OCI-LY3 (cell line): ENCODE results near the gene CASS4.

ENCODE experiments used
- EZH2phosphoT487 ChIP-seq: fragments of 200-600 bp; shearing (Covaris generic); IDR thresholded peaks from 2 replicates; pipeline ENCODE4 v1.6.1; 2018; ENCODE audit warnings: antibody characterized with exemption, mixed run types, low read depth
- TF ChIP-seq, protein P1 (sequence below): fragments of 200-600, 300-600 bp; sonication (generic); IDR thresholded peaks from 2 replicates; pipeline ENCODE4 v1.5.1; 2014; ENCODE audit warnings: antibody characterized with exemption, low read length, low read depth

DNA sequence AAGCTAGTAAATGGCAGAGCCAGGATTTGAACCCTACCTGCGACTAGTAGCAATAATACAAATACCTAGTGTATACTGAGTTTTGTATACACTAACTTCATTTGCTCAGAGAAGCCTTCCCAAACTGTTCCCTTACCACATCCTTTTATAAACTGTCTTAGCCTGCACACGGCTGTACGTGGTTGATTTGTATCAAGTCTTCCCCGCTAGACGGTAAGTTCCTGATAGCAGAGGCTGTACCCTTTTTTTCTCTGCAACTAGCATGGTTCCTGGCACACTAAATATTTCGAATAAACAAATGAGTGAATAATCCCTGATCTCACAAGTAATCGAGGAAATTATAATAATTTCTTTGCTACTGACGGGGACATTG lies 57.0 kb downstream of the CASS4 start:
- TF ChIP-seq, protein P1, sequence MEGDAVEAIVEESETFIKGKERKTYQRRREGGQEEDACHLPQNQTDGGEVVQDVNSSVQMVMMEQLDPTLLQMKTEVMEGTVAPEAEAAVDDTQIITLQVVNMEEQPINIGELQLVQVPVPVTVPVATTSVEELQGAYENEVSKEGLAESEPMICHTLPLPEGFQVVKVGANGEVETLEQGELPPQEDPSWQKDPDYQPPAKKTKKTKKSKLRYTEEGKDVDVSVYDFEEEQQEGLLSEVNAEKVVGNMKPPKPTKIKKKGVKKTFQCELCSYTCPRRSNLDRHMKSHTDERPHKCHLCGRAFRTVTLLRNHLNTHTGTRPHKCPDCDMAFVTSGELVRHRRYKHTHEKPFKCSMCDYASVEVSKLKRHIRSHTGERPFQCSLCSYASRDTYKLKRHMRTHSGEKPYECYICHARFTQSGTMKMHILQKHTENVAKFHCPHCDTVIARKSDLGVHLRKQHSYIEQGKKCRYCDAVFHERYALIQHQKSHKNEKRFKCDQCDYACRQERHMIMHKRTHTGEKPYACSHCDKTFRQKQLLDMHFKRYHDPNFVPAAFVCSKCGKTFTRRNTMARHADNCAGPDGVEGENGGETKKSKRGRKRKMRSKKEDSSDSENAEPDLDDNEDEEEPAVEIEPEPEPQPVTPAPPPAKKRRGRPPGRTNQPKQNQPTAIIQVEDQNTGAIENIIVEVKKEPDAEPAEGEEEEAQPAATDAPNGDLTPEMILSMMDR, result no peak
- TF ChIP-seq EZH2phosphoT487, result no peak
